IMR-90 (cell line): ENCODE results near the gene FGB. TPM values are rescaled to one million over a fixed set of nuclear protein-coding genes. Genes with fewer than 3 reads are reported as not detected.
A peak's percentile ranks its signal among the peaks of the same experiment; 100 is the strongest.

Source experiments
- ATAC-seq: fragments of 200-7000 bp; cut with Tn5 transposase; 2 replicates; pipeline ENCODE4 v1.9.1; 2020; ENCODE audit warnings: low read depth, mild to moderate bottlenecking, moderate library complexity
- BruUV-seq: library from RNA; stranded (reverse); fragments of 400-500 nt; replicated peaks from 2 replicates; lab custom pipeline; 2021; lab: Mats Ljungman, UMichigan
- CTCF ChIA-PET: fragments of 300-600 bp; formaldehyde crosslinking; extraction: SDS; loops from one replicate; lab custom pipeline; 2021; ENCODE audit warnings: antibody characterized with exemption; lab: Yijun Ruan, JAX
- POLR2A ChIA-PET: fragments of 300-600 bp; sonication (Branson Sonifier 250); formaldehyde crosslinking; loops from one replicate; lab custom pipeline; 2022; ENCODE audit warnings: antibody characterized with exemption; ENCODE audit not compliant: unreplicated experiment; lab: Charles Lee
- DNase-seq: peaks from one replicate; pipeline ENCODE4 v3.0.0; 2013
- H2AFZ ChIP-seq: replicated peaks from 2 replicates; pipeline ENCODE3; 2013; ENCODE audit warnings: low read length, mild to moderate bottlenecking; ENCODE audit not compliant: poor library complexity
- H2AK5ac ChIP-seq: 2 replicates; pipeline ENCODE4 v1.6.1; 2013; ENCODE audit warnings: low read depth, low read length, inconsistent platforms
- H2AK9ac ChIP-seq: replicated peaks from 2 replicates; pipeline ENCODE3; 2013; ENCODE audit warnings: mild to moderate bottlenecking, low read depth, low read length, moderate library complexity; ENCODE audit not compliant: poor library complexity
- H2BK120ac ChIP-seq: 2 replicates; pipeline ENCODE4 v1.6.1; 2013; ENCODE audit warnings: low read depth, low read length, inconsistent platforms
- H2BK15ac ChIP-seq: 3 replicates; pipeline ENCODE4 v1.6.1; 2013; ENCODE audit warnings: low read depth, low read length, inconsistent platforms
- H2BK20ac ChIP-seq: 2 replicates; pipeline ENCODE4 v1.6.1; 2013; ENCODE audit warnings: low read depth, mild to moderate bottlenecking, inconsistent platforms, low read length, moderate library complexity
- H2BK5ac ChIP-seq: 2 replicates; pipeline ENCODE4 v1.6.1; 2013; ENCODE audit warnings: mild to moderate bottlenecking, low read depth, low read length, inconsistent platforms; ENCODE audit not compliant: poor library complexity, severe bottlenecking
- H3K14ac ChIP-seq: replicated peaks from 2 replicates; pipeline ENCODE4 v1.6.1; 2013; ENCODE audit warnings: low read depth, low read length, inconsistent platforms
- H3K18ac ChIP-seq: 2 replicates; pipeline ENCODE4 v1.6.1; 2013; ENCODE audit warnings: low read depth, low read length, control low read depth
- H3K23ac ChIP-seq: 2 replicates; pipeline ENCODE4 v1.6.1; 2013; ENCODE audit warnings: low read depth, low read length, inconsistent platforms
- H3K27ac ChIP-seq: 2 replicates; pipeline ENCODE4 v1.5.1; 2013; ENCODE audit warnings: mild to moderate bottlenecking, control low read depth, low read length; ENCODE audit not compliant: insufficient read depth
- H3K27me3 ChIP-seq: 2 replicates; pipeline ENCODE4 v1.6.1; 2013; ENCODE audit warnings: low read length; ENCODE audit not compliant: control insufficient read depth, insufficient read depth
- H3K36me3 ChIP-seq: 2 replicates; pipeline ENCODE4 v1.6.1; 2013; ENCODE audit warnings: low read length, mixed read lengths; ENCODE audit not compliant: control insufficient read depth, insufficient read depth
- H3K4ac ChIP-seq: 2 replicates; pipeline ENCODE4 v1.6.1; 2013; ENCODE audit warnings: low read depth, low read length, inconsistent platforms
- H3K4me1 ChIP-seq: 2 replicates; pipeline ENCODE4 v1.6.1; 2013; ENCODE audit warnings: low read length, mixed read lengths; ENCODE audit not compliant: control insufficient read depth, insufficient read depth
- H3K4me2 ChIP-seq: 2 replicates; pipeline ENCODE4 v1.6.1; 2013; ENCODE audit warnings: low read depth, mild to moderate bottlenecking, control low read depth, low read length, moderate library complexity
- H3K4me3 ChIP-seq: 2 replicates; pipeline ENCODE4 v1.5.1; 2013; ENCODE audit warnings: low read depth, mild to moderate bottlenecking, control low read depth, low read length, moderate library complexity; ENCODE audit not compliant: insufficient read depth
- H3K56ac ChIP-seq: 2 replicates; pipeline ENCODE4 v1.6.1; 2013; ENCODE audit warnings: low read length, inconsistent platforms; ENCODE audit not compliant: insufficient read depth; ENCODE audit errors: extremely low read depth
- H3K79me1 ChIP-seq, 2 experiments: 2 replicates each; pipeline ENCODE4 v1.6.1; 2013; ENCODE audit warnings: low read length in 2 of 2, inconsistent platforms in 1 of 2, low read depth in 1 of 2
- H3K9ac ChIP-seq: 2 replicates; pipeline ENCODE4 v1.6.1; 2013; ENCODE audit warnings: low read depth, low read length, control low read depth
- H3K9me1 ChIP-seq: 2 replicates; pipeline ENCODE4 v1.6.1; 2013; ENCODE audit warnings: low read length, inconsistent platforms; ENCODE audit not compliant: insufficient read depth
- H3K9me3 ChIP-seq: 2 replicates; pipeline ENCODE4 v1.6.1; 2013; ENCODE audit warnings: low read length; ENCODE audit not compliant: control insufficient read depth, insufficient read depth
- H4K20me1 ChIP-seq: 2 replicates; pipeline ENCODE4 v1.6.1; 2013; ENCODE audit warnings: low read length, inconsistent platforms; ENCODE audit not compliant: insufficient read depth
- H4K5ac ChIP-seq: 2 replicates; pipeline ENCODE4 v1.6.1; 2013; ENCODE audit warnings: mild to moderate bottlenecking, low read depth, low read length, control low read depth
- H4K8ac ChIP-seq, 2 experiments: 2 replicates each; pipeline ENCODE4 v1.6.1; 2013; ENCODE audit warnings: low read depth in 2 of 2, low read length in 2 of 2, control low read depth in 1 of 2, inconsistent platforms in 1 of 2
- H4K91ac ChIP-seq: 2 replicates; pipeline ENCODE4 v1.6.1; 2013; ENCODE audit warnings: low read depth, low read length, inconsistent platforms; ENCODE audit not compliant: insufficient read depth
- BHLHE40 ChIP-seq: fragments of 150-350 bp; IDR thresholded peaks from 2 replicates; pipeline ENCODE4 v1.6.1; 2016; ENCODE audit warnings: mild to moderate bottlenecking, low read depth, low read length
- CHD1 ChIP-seq: IDR thresholded peaks from 2 replicates; pipeline ENCODE4 v1.6.1; 2012; ENCODE audit warnings: low read depth, low read length, improper control_type of control experiment
- CTCF ChIP-seq: conservative IDR thresholded peaks from 2 replicates; pipeline ENCODE4 v1.5.1; 2012; ENCODE audit warnings: mild to moderate bottlenecking, low read depth, low read length, improper control_type of control experiment
- ELK1 ChIP-seq: fragments of 150-350 bp; IDR thresholded peaks from 2 replicates; pipeline ENCODE4 v1.6.1; 2016; ENCODE audit warnings: low read depth, mild to moderate bottlenecking, low read length, moderate library complexity, borderline replicate concordance
- FOS ChIP-seq: fragments of 150-350 bp; IDR thresholded peaks from 2 replicates; pipeline ENCODE4 v1.6.1; 2016; ENCODE audit warnings: low read depth, low read length
- MAFK ChIP-seq: IDR thresholded peaks from 2 replicates; pipeline ENCODE4 v1.6.1; 2012; ENCODE audit warnings: low read depth, low read length, improper control_type of control experiment
- MAZ ChIP-seq: IDR thresholded peaks from 2 replicates; pipeline ENCODE4 v1.6.1; 2012; ENCODE audit warnings: low read depth, mild to moderate bottlenecking, low read length, improper control_type of control experiment, moderate library complexity, borderline replicate concordance
- MXI1 ChIP-seq: IDR thresholded peaks from 2 replicates; pipeline ENCODE4 v1.6.1; 2012; ENCODE audit warnings: low read depth, mild to moderate bottlenecking, low read length, moderate library complexity, borderline replicate concordance
- NFE2L2 ChIP-seq: fragments of 150-350 bp; IDR thresholded peaks from 2 replicates; pipeline ENCODE4 v1.6.1; 2016; ENCODE audit warnings: low read depth, mild to moderate bottlenecking, low read length
- POLR2A ChIP-seq: IDR thresholded peaks from 2 replicates; pipeline ENCODE4 v1.6.1; 2012; ENCODE audit warnings: mild to moderate bottlenecking, low read depth, low read length
- RAD21 ChIP-seq: IDR thresholded peaks from 2 replicates; pipeline ENCODE4 v1.6.1; 2012; ENCODE audit warnings: low read length, improper control_type of control experiment
- SMC3 ChIP-seq: fragments of 150-350 bp; IDR thresholded peaks from 2 replicates; pipeline ENCODE4 v1.6.1; 2016; ENCODE audit warnings: low read depth, mild to moderate bottlenecking, antibody characterized with exemption, low read length, moderate library complexity
- USF2 ChIP-seq: fragments of 150-350 bp; IDR thresholded peaks from 2 replicates; pipeline ENCODE4 v1.6.1; 2017; ENCODE audit warnings: mild to moderate bottlenecking, antibody characterized with exemption, low read length, low read depth
- WGBS, 2 experiments: methylation state at CpG; one replicate each; pipeline versions ENCODE4 v1.1.5 to v1.1.7; 2013; ENCODE audit warnings: missing lambda C conversion rate in 2 of 2; ENCODE audit not compliant: insufficient read length in 1 of 2; ENCODE audit errors: extremely low coverage in 2 of 2; 5-methylcytosine and 5-hydroxymethylcytosine counted together
- dilution Hi-C: fragments of 300-500 bp; cut with HindIII; formaldehyde crosslinking; loops from one replicate; pipeline ENCODE4 v1.14.3; 2018; ENCODE audit warnings: low sequenced_read_pairs; ENCODE audit not compliant: unreplicated experiment
- in situ Hi-C: fragments of 300-500 bp; cut with MboI; formaldehyde crosslinking; loops from 3 replicates; pipeline ENCODE4 v1.14.3; 2019; ENCODE audit warnings: low sequenced_read_pairs, inconsistent platforms, mixed read lengths
- intact Hi-C: fragments of 100-400 bp; cut with micrococcal nuclease; formaldehyde crosslinking; loops from 2 replicates; pipeline ENCODE4 v1.10.0; 2022
- polyA plus RNA-seq, 3 experiments: library from polyadenylated mRNA; depleted of rRNA; stranded (reverse); fragments of >200 nt; gene quantifications; 2 replicates each; pipeline ENCODE4 v1.2.3, GENCODE V29; 2012; ENCODE audit warnings: low replicate concordance in 1 of 3
- total RNA-seq: library from RNA; depleted of rRNA; stranded (reverse); fragments of >200 nt; gene quantifications from 2 replicates; pipeline ENCODE4 v1.2.3, GENCODE V29; 2012

FGB gene
- total and polyA plus RNA-seq, 2 of the 4 experiments (the other 2 are of a cell fraction): not detected

GRCh38 chr4:154519214-154519613 lies 43.6 kb upstream of the FGB start:
- Histone ChIP-seq H3K9me1 (no peaks in the 10 kb centered on the region), H3K9ac (no peak overlapping the region), H3K4me1 (peaks cover 3% of the 10 kb centered on the region; the same call in 1 of the 2 replicates), H2AFZ (no peak overlapping the region), H2BK120ac (no peak overlapping the region), H3K36me3 (no peaks in the 10 kb centered on the region), H3K23ac (no peak overlapping the region), H4K8ac (no peak overlapping the region), H3K18ac (no peak overlapping the region), H3K14ac (no peak overlapping the region), H3K4me3 (no peak overlapping the region), H2BK15ac (no peak overlapping the region), H2AK9ac (no peak overlapping the region), H2AK5ac (no peak overlapping the region), H4K20me1 (no peaks in the 10 kb centered on the region), H2BK5ac (no peak overlapping the region), H4K91ac (no peak overlapping the region), H3K4ac (no peak overlapping the region), H2BK20ac (no peak overlapping the region), H3K27ac (no peak overlapping the region), H3K9me3 (no peaks in the 10 kb centered on the region), H3K79me1 (no peaks in the 10 kb centered on the region), H4K5ac (no peak overlapping the region), H3K56ac (no peak overlapping the region), H3K4me2 (no peak overlapping the region; the same call in 1 of the 2 replicates), H3K27me3 (peaks cover 4% of the 10 kb centered on the region; the same call in 1 of the 2 replicates)
- in situ Hi-C loops: no loop called here
- DNase-seq: no peak
- dilution Hi-C loops: no loop called here
- BruUV-seq: no TSS peak
- ChIA-PET POLR2A (no interaction called here), CTCF (interaction anchor here (0.7 kb wide), 1 partner anchor 8 kb away, joined by 3 read pairs; no protein-coding TSS in a partner anchor)
- no peak for TF ChIP-seq MAFK
- no peak for TF ChIP-seq FOS
- TF ChIP-seq SMC3: no peak
- TF ChIP-seq BHLHE40: no peak
- TF ChIP-seq MAZ: no peak
- no peak for TF ChIP-seq USF2
- no peak for TF ChIP-seq CHD1
- TF ChIP-seq ELK1: no peak
- no peak for TF ChIP-seq RAD21
- TF ChIP-seq MXI1: no peak
- no peak for TF ChIP-seq NFE2L2
- TF ChIP-seq CTCF: no peak
- TF ChIP-seq POLR2A: no peak
- intact Hi-C loops: no loop called here
- WGBS, 2 experiments: 25% methylated on average over 3 of the region's 4 CpGs; no CpG with 5 or more reads in 1 of the 2 experiments
- ATAC-seq: peak; percentile 11; the same call in 1 of the 2 replicates
